ENCODE results near the gene KDM4B. TPM values are rescaled to one million over a fixed set of nuclear protein-coding genes. Genes with fewer than 3 reads are reported as not detected.
"Not testable (repeated sequence)": the region's sequence is repeated elsewhere in the genome, so short reads cannot be mapped to it uniquely, and the experiment has no call there.

The KDM4B gene
- total and polyA plus RNA-seq, 2 donors (not counting 1 experiment from before 2014, with no cell fraction given) = 75.5 to 205 TPM

GRCh38 chr19:5193192-5193591 is 224.3 kb downstream of the KDM4B start:
- no peaks in the 10 kb centered on the region for H3K79me2 ChIP-seq (ENCODE audit: control insufficient read depth, insufficient read depth, low read length)
- H3K4me2 ChIP-seq (replicated peaks; ENCODE audit: low read depth, low read length, poor library complexity, severe bottlenecking) = no peak overlapping the region
- no peaks in the 10 kb centered on the region for H4K20me1 ChIP-seq (ENCODE audit: control insufficient read depth, insufficient read depth, low read length, poor library complexity, severe bottlenecking)
- Mint-ChIP-seq H3K4me3 (no peak overlapping the region), H3K4me1 (no peaks in the 10 kb centered on the region), H3K9me3 (ENCODE audit: insufficient read depth) (no peaks in the 10 kb centered on the region), H3K27ac (no peak overlapping the region), H3K27me3 (peaks cover 13% of the 10 kb centered on the region)
- DNase-seq = no peak
- POLR2A ChIA-PET = no interaction called here
- H3K9me3 ChIP-seq (ENCODE audit: control extremely low read depth in 1 of 3, control insufficient read depth in 2 of 3, insufficient read depth in 1 of 3, low read length in 2 of 3) = peaks cover 0 to 4% (median 0%) of the 10 kb centered on the region in 3 donors
- TF ChIP-seq CTCF (IDR thresholded peaks at IDR 0.05) = no peak
- TF ChIP-seq EZH2 (IDR thresholded peaks at IDR 0.05; ENCODE audit: borderline replicate concordance, insufficient read depth, low read depth, low read length, poor library complexity, severe bottlenecking) = no peak
- intact Hi-C loops (cut with micrococcal nuclease) = no loop called here
- no peaks in the 10 kb centered on the region for H3K36me3 ChIP-seq (replicated peaks in 1 of 2; ENCODE audit: control extremely low read depth in 1 of 2, control insufficient read depth in 1 of 2, extremely low read depth in 1 of 2, insufficient read depth in 2 of 2, low read length in 1 of 2)
- no peak overlapping the region for H3K4me3 ChIP-seq (ENCODE audit: control extremely low read depth in 1 of 5, extremely low read depth in 1 of 5, insufficient read depth in 1 of 5, low read depth in 2 of 5, low read length in 4 of 5)
- no peak overlapping the region for H2AFZ ChIP-seq (ENCODE audit: insufficient read depth, low read depth, low read length, poor library complexity, severe bottlenecking)
- CTCF ChIA-PET = no interaction called here
- WGBS (ENCODE audit: insufficient coverage) = 67% methylated on average over 4 of the region's 7 CpGs
- no peak overlapping the region for H3K9ac ChIP-seq (ENCODE audit: low read length)
- no peaks in the 10 kb centered on the region for H3K27me3 ChIP-seq (replicated peaks in 1 of 4; ENCODE audit: control extremely low read depth in 1 of 4, control insufficient read depth in 3 of 4, insufficient read depth in 4 of 4, low read length in 3 of 4)
- no peak for ATAC-seq (ENCODE audit: low read depth)
- peaks cover 0 to 3% of the 10 kb centered on the region in 2 donors for H3K4me1 ChIP-seq (ENCODE audit: control insufficient read depth in 2 of 2, insufficient read depth in 2 of 2, low read length in 2 of 2)
- no peak overlapping the region for H3K27ac ChIP-seq (ENCODE audit: low read length in 2 of 2)

DNA sequence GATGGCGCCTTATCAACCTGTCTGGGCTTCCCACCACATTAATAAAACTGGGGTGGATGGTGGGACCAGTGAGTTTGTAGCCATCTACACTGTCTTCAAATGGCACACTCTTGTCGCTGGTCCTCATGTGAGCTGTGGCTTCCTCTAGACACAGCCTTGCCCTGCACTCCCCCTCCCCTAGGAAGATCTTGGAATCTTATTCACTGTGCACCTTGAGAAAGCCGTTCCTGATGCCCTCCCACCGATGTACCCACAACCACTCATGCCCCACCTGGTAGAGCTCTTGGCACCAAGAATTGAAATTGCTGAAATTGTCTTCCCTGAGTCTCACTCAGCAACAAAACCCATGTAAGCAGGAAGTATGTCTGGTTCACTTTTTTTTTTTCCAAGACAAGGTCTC is 225.7 kb downstream of the KDM4B start:
- Histone ChIP-seq H4K20me1 (ENCODE audit: control insufficient read depth, insufficient read depth, low read length, poor library complexity, severe bottlenecking) (no peaks in the 10 kb centered on the region), H3K9ac (ENCODE audit: low read length) (no peak overlapping the region), H3K4me1 (ENCODE audit: control insufficient read depth in 2 of 2, insufficient read depth in 2 of 2, low read length in 2 of 2) (no peaks in the 10 kb centered on the region), H3K4me3 (ENCODE audit: control extremely low read depth in 1 of 5, extremely low read depth in 1 of 5, insufficient read depth in 1 of 5, low read depth in 2 of 5, low read length in 4 of 5) (no peak overlapping the region), H3K79me2 (ENCODE audit: control insufficient read depth, insufficient read depth, low read length) (no peaks in the 10 kb centered on the region), H3K27ac (ENCODE audit: low read length in 2 of 2) (no peak overlapping the region), H3K36me3 (replicated peaks in 1 of 2; ENCODE audit: control extremely low read depth in 1 of 2, control insufficient read depth in 1 of 2, extremely low read depth in 1 of 2, insufficient read depth in 2 of 2, low read length in 1 of 2) (no peaks in the 10 kb centered on the region), H2AFZ (ENCODE audit: insufficient read depth, low read depth, low read length, poor library complexity, severe bottlenecking) (no peak overlapping the region), H3K4me2 (replicated peaks; ENCODE audit: low read depth, low read length, poor library complexity, severe bottlenecking) (no peak overlapping the region), H3K27me3 (replicated peaks in 1 of 4; ENCODE audit: control extremely low read depth in 1 of 4, control insufficient read depth in 3 of 4, insufficient read depth in 4 of 4, low read length in 3 of 4) (no peaks in the 10 kb centered on the region), H3K9me3 (ENCODE audit: control extremely low read depth in 1 of 3, control insufficient read depth in 2 of 3, insufficient read depth in 1 of 3, low read length in 2 of 3) (peaks cover 0 to 4% (median 0%) of the 10 kb centered on the region in 3 donors)
- no peaks in the 10 kb centered on the region for H3K4me1 Mint-ChIP-seq
- no peak overlapping the region for H3K27ac Mint-ChIP-seq
- ChIA-PET POLR2A (no interaction called here), CTCF (no interaction called here)
- ATAC-seq (ENCODE audit: low read depth) = no peak
- H3K4me3 Mint-ChIP-seq = no peak overlapping the region
- WGBS (ENCODE audit: insufficient coverage) = 79% methylated on average over 3 of the region's 4 CpGs
- DNase-seq = no peak
- peaks cover 2% of the 10 kb centered on the region for H3K27me3 Mint-ChIP-seq
- intact Hi-C loops (cut with micrococcal nuclease) = no loop called here
- TF ChIP-seq EZH2 (IDR thresholded peaks at IDR 0.05; ENCODE audit: borderline replicate concordance, insufficient read depth, low read depth, low read length, poor library complexity, severe bottlenecking) (no peak), CTCF (IDR thresholded peaks at IDR 0.05) (no peak)
- H3K9me3 Mint-ChIP-seq (ENCODE audit: insufficient read depth) = no peaks in the 10 kb centered on the region

- H3K79me2 ChIP-seq (ENCODE audit: control insufficient read depth, insufficient read depth, low read length); H3K36me3 ChIP-seq (replicated peaks in 1 of 2; ENCODE audit: control extremely low read depth in 1 of 2, control insufficient read depth in 1 of 2, extremely low read depth in 1 of 2, insufficient read depth in 2 of 2, low read length in 1 of 2); H3K27ac Mint-ChIP-seq; H3K4me1 ChIP-seq (ENCODE audit: control insufficient read depth in 2 of 2, insufficient read depth in 2 of 2, low read length in 2 of 2); H3K4me2 ChIP-seq (replicated peaks; ENCODE audit: low read depth, low read length, poor library complexity, severe bottlenecking); H3K27me3 Mint-ChIP-seq; H4K20me1 ChIP-seq (ENCODE audit: control insufficient read depth, insufficient read depth, low read length, poor library complexity, severe bottlenecking); DNase-seq; CTCF ChIA-PET; H2AFZ ChIP-seq (ENCODE audit: insufficient read depth, low read depth, low read length, poor library complexity, severe bottlenecking); ATAC-seq (ENCODE audit: low read depth); H3K9me3 Mint-ChIP-seq (ENCODE audit: insufficient read depth); H3K9ac ChIP-seq (ENCODE audit: low read length); H3K4me3 ChIP-seq (ENCODE audit: control extremely low read depth in 1 of 5, extremely low read depth in 1 of 5, insufficient read depth in 1 of 5, low read depth in 2 of 5, low read length in 4 of 5); H3K4me3 Mint-ChIP-seq; H3K27ac ChIP-seq (ENCODE audit: low read length in 2 of 2); intact Hi-C loops (cut with micrococcal nuclease); H3K4me1 Mint-ChIP-seq; H3K27me3 ChIP-seq (replicated peaks in 1 of 4; ENCODE audit: control extremely low read depth in 1 of 4, control insufficient read depth in 3 of 4, insufficient read depth in 4 of 4, low read length in 3 of 4): not testable (repeated sequence)
- 76% methylated on average over 3 of the region's 3 CpGs for WGBS (ENCODE audit: insufficient coverage)
- peaks cover 0 to 11% (median 5%) of the 10 kb centered on the region in 3 donors for H3K9me3 ChIP-seq (ENCODE audit: control extremely low read depth in 1 of 3, control insufficient read depth in 2 of 3, insufficient read depth in 1 of 3, low read length in 2 of 3)
- POLR2A ChIA-PET = interaction anchor here (0.7 kb wide), 1 partner anchor 19 kb away, joined by 3 read pairs; no protein-coding TSS in a partner anchor
Observed at GRCh38 chr19:5195587-5195986, 226.7 kb downstream of the KDM4B start.

Data from B cell (primary cell).